ENCODE data around the gene GNG3.
"Not testable (repeated sequence)": the region's sequence is repeated elsewhere in the genome, so short reads cannot be mapped to it uniquely, and the experiment has no call there.

Gene GNG3

GRCh38 chr11:62688491-62688890, 19.0 kb upstream of the GNG3 start:
- 100% methylated on average over 1 of the region's 1 CpG; no CpG with 5 or more reads in 1 of the 2 experiments for WGBS, 2 experiments (ENCODE audit: insufficient coverage in 2 of 2)
- Histone ChIP-seq H3K4me1 (ENCODE audit: control insufficient read depth, insufficient read depth, low read length, poor library complexity, severe bottlenecking) (peaks cover 12% of the 10 kb centered on the region), H3K36me3 (ENCODE audit: control insufficient read depth, insufficient read depth, low read length) (peaks cover 36% of the 10 kb centered on the region), H3K27ac (ENCODE audit: low read depth, low read length, severe bottlenecking) (no peak overlapping the region), H3K4me3 (ENCODE audit: extremely low read depth, insufficient read depth, low read length, poor library complexity, severe bottlenecking) (no peak overlapping the region), H3K9me3 (ENCODE audit: control insufficient read depth, low read length) (no peaks in the 10 kb centered on the region)

- 79 to 95% methylated on average over 6 to 8 of the region's 11 CpGs for WGBS, 2 experiments (ENCODE audit: insufficient coverage in 2 of 2)
- Histone ChIP-seq H3K4me1 (ENCODE audit: control insufficient read depth, insufficient read depth, low read length, poor library complexity, severe bottlenecking) (peaks cover 12% of the 10 kb centered on the region), H3K27ac (ENCODE audit: low read depth, low read length, severe bottlenecking) (peak within 1 kb of the TSS; percentile 59), H3K36me3 (ENCODE audit: control insufficient read depth, insufficient read depth, low read length) (peaks cover 45% of the 10 kb centered on the region), H3K4me3 (ENCODE audit: extremely low read depth, insufficient read depth, low read length, poor library complexity, severe bottlenecking) (no peak within 1 kb of the TSS), H3K9me3 (ENCODE audit: control insufficient read depth, low read length) (no peaks in the 10 kb centered on the region)
Observed at GRCh38 chr11:62689421-62690183, 17.9 kb upstream of the GNG3 start, which contains the start of gene LRRN4CL. TSS of gene LRRN4CL (minus strand) at chr11:62689530. CDS start at chr11:62688508, 1,022 bp downstream.

GRCh38 chr11:62693624-62694023, 13.9 kb upstream of the GNG3 start:
- H3K27ac ChIP-seq (ENCODE audit: low read depth, low read length, severe bottlenecking); H3K4me3 ChIP-seq (ENCODE audit: extremely low read depth, insufficient read depth, low read length, poor library complexity, severe bottlenecking); H3K9me3 ChIP-seq (ENCODE audit: control insufficient read depth, low read length): not testable (repeated sequence)
- Histone ChIP-seq H3K4me1 (ENCODE audit: control insufficient read depth, insufficient read depth, low read length, poor library complexity, severe bottlenecking) (peaks cover 12% of the 10 kb centered on the region), H3K36me3 (ENCODE audit: control insufficient read depth, insufficient read depth, low read length) (peaks cover 49% of the 10 kb centered on the region)
- 89 to 100% methylated on average over 1 of the region's 4 CpGs for WGBS, 2 experiments (ENCODE audit: insufficient coverage in 2 of 2)

GRCh38 chr11:62694455-62695167, 12.9 kb upstream of the GNG3 start:
- Histone ChIP-seq H3K4me1 (ENCODE audit: control insufficient read depth, insufficient read depth, low read length, poor library complexity, severe bottlenecking) (peaks cover 7% of the 10 kb centered on the region), H3K27ac (ENCODE audit: low read depth, low read length, severe bottlenecking) (no peak overlapping the region), H3K9me3 (ENCODE audit: control insufficient read depth, low read length) (no peaks in the 10 kb centered on the region), H3K36me3 (ENCODE audit: control insufficient read depth, insufficient read depth, low read length) (peaks cover 54% of the 10 kb centered on the region), H3K4me3 (ENCODE audit: extremely low read depth, insufficient read depth, low read length, poor library complexity, severe bottlenecking) (no peak overlapping the region)
- WGBS, 2 experiments (ENCODE audit: insufficient coverage in 2 of 2): 72 to 80% methylated on average over 12 to 13 of the region's 14 CpGs

- Histone ChIP-seq H3K27ac (ENCODE audit: low read depth, low read length, severe bottlenecking) (no peak overlapping the region), H3K9me3 (ENCODE audit: control insufficient read depth, low read length) (no peaks in the 10 kb centered on the region), H3K4me1 (ENCODE audit: control insufficient read depth, insufficient read depth, low read length, poor library complexity, severe bottlenecking) (no peaks in the 10 kb centered on the region), H3K4me3 (ENCODE audit: extremely low read depth, insufficient read depth, low read length, poor library complexity, severe bottlenecking) (no peak overlapping the region), H3K36me3 (ENCODE audit: control insufficient read depth, insufficient read depth, low read length) (peaks cover 59% of the 10 kb centered on the region)
- 95 to 98% methylated on average over 4 of the region's 11 CpGs for WGBS, 2 experiments (ENCODE audit: insufficient coverage in 2 of 2)
Observed at GRCh38 chr11:62702246-62702645, 5.2 kb upstream of the GNG3 start.

GRCh38 chr11:62703921-62704320, 3.6 kb upstream of the GNG3 start:
- peaks cover 66% of the 10 kb centered on the region for H3K36me3 ChIP-seq (ENCODE audit: control insufficient read depth, insufficient read depth, low read length)
- 90 to 100% methylated on average over 2 of the region's 4 CpGs for WGBS, 2 experiments (ENCODE audit: insufficient coverage in 2 of 2)
- not testable (repeated sequence) for H3K9me3 ChIP-seq (ENCODE audit: control insufficient read depth, low read length)

GRCh38 chr11:62705413-62705812, 2.1 kb upstream of the GNG3 start:
- peak overlapping the region; percentile 80 for H3K27ac ChIP-seq (ENCODE audit: low read depth, low read length, severe bottlenecking)
- H3K4me1 ChIP-seq (ENCODE audit: control insufficient read depth, insufficient read depth, low read length, poor library complexity, severe bottlenecking): peaks cover 3% of the 10 kb centered on the region
- 75 to 88% methylated on average over 5 to 6 of the region's 7 CpGs for WGBS, 2 experiments (ENCODE audit: insufficient coverage in 2 of 2)
- H3K36me3 ChIP-seq (ENCODE audit: control insufficient read depth, insufficient read depth, low read length): peaks cover 60% of the 10 kb centered on the region
- H3K9me3 ChIP-seq (ENCODE audit: control insufficient read depth, low read length): no peaks in the 10 kb centered on the region
- peak overlapping the region; percentile 51 for H3K4me3 ChIP-seq (ENCODE audit: extremely low read depth, insufficient read depth, low read length, poor library complexity, severe bottlenecking)

More at GRCh38 chr11:62703921-62704320, 3.6 kb upstream of the GNG3 start:
- not testable (repeated sequence) for H3K27ac ChIP-seq (ENCODE audit: low read depth, low read length, severe bottlenecking); H3K4me1 ChIP-seq (ENCODE audit: control insufficient read depth, insufficient read depth, low read length, poor library complexity, severe bottlenecking); H3K4me3 ChIP-seq (ENCODE audit: extremely low read depth, insufficient read depth, low read length, poor library complexity, severe bottlenecking)

- WGBS, 2 experiments (ENCODE audit: insufficient coverage in 2 of 2): 0 to 1% methylated on average over 52 to 71 of the region's 73 CpGs
- Histone ChIP-seq H3K9me3 (ENCODE audit: control insufficient read depth, low read length) (no peaks in the 10 kb centered on the region), H3K27ac (ENCODE audit: low read depth, low read length, severe bottlenecking) (peak overlapping the region; percentile 92), H3K4me1 (ENCODE audit: control insufficient read depth, insufficient read depth, low read length, poor library complexity, severe bottlenecking) (peaks cover 3% of the 10 kb centered on the region), H3K4me3 (ENCODE audit: extremely low read depth, insufficient read depth, low read length, poor library complexity, severe bottlenecking) (peak overlapping the region; percentile 51), H3K36me3 (ENCODE audit: control insufficient read depth, insufficient read depth, low read length) (peaks cover 60% of the 10 kb centered on the region)
Observed at GRCh38 chr11:62705880-62706849, 1.3 kb upstream of the GNG3 start.

- 12 to 15% methylated on average over 5 to 6 of the region's 8 CpGs for WGBS, 2 experiments (ENCODE audit: insufficient coverage in 2 of 2)
- Histone ChIP-seq H3K27ac (ENCODE audit: low read depth, low read length, severe bottlenecking) (peak overlapping the region; percentile 92), H3K4me1 (ENCODE audit: control insufficient read depth, insufficient read depth, low read length, poor library complexity, severe bottlenecking) (peaks cover 3% of the 10 kb centered on the region), H3K4me3 (ENCODE audit: extremely low read depth, insufficient read depth, low read length, poor library complexity, severe bottlenecking) (peak overlapping the region; percentile 51), H3K36me3 (ENCODE audit: control insufficient read depth, insufficient read depth, low read length) (peaks cover 60% of the 10 kb centered on the region), H3K9me3 (ENCODE audit: control insufficient read depth, low read length) (no peaks in the 10 kb centered on the region)
Observed at GRCh38 chr11:62706850-62707247, 627 bp upstream of the GNG3 start.

GRCh38 chr11:62708392-62708791, 916 bp downstream of the GNG3 start:
- Histone ChIP-seq H3K9me3 (ENCODE audit: control insufficient read depth, low read length) (no peaks in the 10 kb centered on the region), H3K4me3 (ENCODE audit: extremely low read depth, insufficient read depth, low read length, poor library complexity, severe bottlenecking) (no peak overlapping the region), H3K4me1 (ENCODE audit: control insufficient read depth, insufficient read depth, low read length, poor library complexity, severe bottlenecking) (peaks cover 3% of the 10 kb centered on the region), H3K27ac (ENCODE audit: low read depth, low read length, severe bottlenecking) (peak overlapping the region; percentile 98), H3K36me3 (ENCODE audit: control insufficient read depth, insufficient read depth, low read length) (peaks cover 60% of the 10 kb centered on the region)
- WGBS, 2 experiments (ENCODE audit: insufficient coverage in 2 of 2): 91 to 93% methylated on average over 4 to 5 of the region's 5 CpGs
